Ectodermal cell (in vitro differentiated cells): ENCODE results near the gene IL11. TPM values are rescaled to one million over a fixed set of nuclear protein-coding genes. Genes with fewer than 3 reads are reported as not detected.
A peak's percentile ranks its signal among the peaks of the same experiment; 100 is the strongest.
"Not testable (repeated sequence)": the region's sequence is repeated elsewhere in the genome, so short reads cannot be mapped to it uniquely, and the experiment has no call there.

ENCODE experiments used
- H3K27ac ChIP-seq: 2 replicates; pipeline ENCODE4 v1.7.0; 2013; ENCODE audit warnings: mild to moderate bottlenecking, low read depth, low read length; ENCODE audit not compliant: insufficient read depth, poor library complexity, severe bottlenecking
- H3K27me3 ChIP-seq: 2 replicates; pipeline ENCODE4 v1.7.0; 2013; ENCODE audit warnings: mild to moderate bottlenecking, low read length; ENCODE audit not compliant: insufficient read depth, control insufficient read depth, poor library complexity, severe bottlenecking
- H3K36me3 ChIP-seq: one replicate; pipeline ENCODE4 v1.7.0; 2013; ENCODE audit warnings: low read length; ENCODE audit not compliant: control insufficient read depth, insufficient read depth
- H3K4me1 ChIP-seq: one replicate; pipeline ENCODE4 v1.7.0; 2013; ENCODE audit warnings: low read length; ENCODE audit not compliant: control insufficient read depth, insufficient read depth
- H3K4me3 ChIP-seq: 2 replicates; pipeline ENCODE4 v1.7.0; 2013; ENCODE audit warnings: low read depth, low read length, control low read depth; ENCODE audit not compliant: insufficient read depth
- H3K9me3 ChIP-seq: 2 replicates; pipeline ENCODE4 v1.7.0; 2013; ENCODE audit warnings: mild to moderate bottlenecking, low read length, moderate library complexity; ENCODE audit not compliant: control insufficient read depth
- WGBS, 2 experiments: methylation state at CpG; one replicate each; pipeline ENCODE4 v1.1.7; 2013; ENCODE audit warnings: missing lambda C conversion rate in 2 of 2; 5-methylcytosine and 5-hydroxymethylcytosine counted together
- polyA plus RNA-seq, 4 experiments: library from polyadenylated mRNA; stranded (reverse); fragments of 50-300 nt; gene quantifications; one replicate each; pipeline ENCODE4 v1.2.3, GENCODE V29; 2013

The IL11 gene
- polyA plus RNA-seq (2013, experiment 1 of 4) = 0.52 TPM
- 0.32 TPM for polyA plus RNA-seq (2013, experiment 2 of 4)
- polyA plus RNA-seq (2013, experiment 3 of 4) = 0.80 TPM
- 0.77 TPM for polyA plus RNA-seq (2013, experiment 4 of 4)

DNA sequence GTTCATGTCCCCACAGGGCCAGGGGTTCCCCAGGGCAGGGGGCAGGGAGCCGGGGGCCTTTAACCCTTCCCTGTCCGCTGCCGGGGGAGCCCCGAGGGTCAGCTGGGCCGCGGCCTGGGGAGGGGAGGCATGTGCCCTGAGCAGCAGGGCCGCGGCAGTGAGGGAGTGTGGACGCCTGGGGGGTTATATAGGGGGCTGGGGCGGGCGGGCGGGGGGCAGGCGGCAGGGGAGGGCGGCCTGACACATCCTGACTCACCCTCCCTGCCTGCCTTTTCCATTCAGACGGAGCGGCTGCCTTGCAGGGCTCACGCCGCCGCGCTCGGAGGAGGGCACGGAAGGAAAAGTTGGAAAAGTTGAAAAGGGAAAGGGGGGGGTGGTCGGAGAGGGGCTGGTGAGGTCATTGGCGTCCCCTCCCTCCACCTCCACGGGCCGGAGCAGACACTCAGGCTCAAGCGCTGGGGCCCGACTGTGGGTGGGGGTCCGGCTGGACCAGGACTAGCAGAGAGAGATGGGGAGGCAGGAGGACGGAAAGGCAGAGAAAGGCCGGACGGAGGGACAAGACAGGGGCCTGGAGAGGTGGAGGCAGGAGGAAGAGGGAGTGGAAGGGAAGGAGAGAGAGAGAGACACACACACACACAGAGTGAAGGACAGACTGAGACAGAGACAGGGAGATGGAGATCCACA is at the start of gene IL11:
Gene IL11 (minus strand): TSS at position 159 of the 684 bp plus-strand sequence. CDS start 153 bp downstream, at position 6.
- 2 to 4% methylated on average over 31 to 32 of the region's 32 CpGs for WGBS, 2 experiments
- Histone ChIP-seq H3K4me1 (peaks cover 16% of the 10 kb centered on the region), H3K9me3 (no peaks in the 10 kb centered on the region), H3K27me3 (peaks cover 71% of the 10 kb centered on the region), H3K27ac (no peak within 1 kb of the TSS), H3K36me3 (no peaks in the 10 kb centered on the region), H3K4me3 (peak within 1 kb of the TSS; percentile 35)

DNA sequence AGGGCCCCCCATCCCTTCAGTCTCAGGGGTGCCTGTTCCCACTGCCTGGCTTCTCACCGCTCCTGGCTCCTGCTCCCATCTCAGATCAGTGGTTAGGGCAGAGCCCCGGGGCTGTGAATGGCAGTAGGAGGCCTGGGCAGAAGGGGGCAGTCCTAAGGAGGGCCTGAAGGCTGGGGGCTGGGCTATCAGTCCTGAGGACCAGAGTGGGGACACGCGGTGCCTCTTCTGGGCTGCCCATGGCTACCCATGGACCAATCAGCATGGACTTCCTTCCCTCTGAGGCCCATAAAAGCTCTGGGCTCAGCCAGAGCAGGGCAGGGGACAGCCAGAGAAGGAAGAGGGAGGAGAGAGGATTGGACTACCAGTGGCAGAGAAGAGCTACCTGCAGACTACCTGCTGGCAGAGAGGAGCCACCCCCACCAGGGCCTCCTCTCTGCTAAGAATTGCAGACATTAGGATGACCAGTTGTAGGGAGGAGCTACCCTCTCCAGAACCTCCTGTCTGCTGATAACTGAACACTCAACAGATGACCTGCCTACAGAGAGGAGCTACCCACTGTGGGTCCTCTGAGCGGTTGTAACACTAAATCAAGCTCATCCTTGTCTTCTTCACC is 49.5 kb upstream of the IL11 start:
- 77% methylated on average over 5 of the region's 5 CpGs for whole genome bisulfite sequencing, 2 experiments
- Histone ChIP-seq H3K9me3 (no peaks in the 10 kb centered on the region), H3K4me3 (no peak overlapping the region)

DNA sequence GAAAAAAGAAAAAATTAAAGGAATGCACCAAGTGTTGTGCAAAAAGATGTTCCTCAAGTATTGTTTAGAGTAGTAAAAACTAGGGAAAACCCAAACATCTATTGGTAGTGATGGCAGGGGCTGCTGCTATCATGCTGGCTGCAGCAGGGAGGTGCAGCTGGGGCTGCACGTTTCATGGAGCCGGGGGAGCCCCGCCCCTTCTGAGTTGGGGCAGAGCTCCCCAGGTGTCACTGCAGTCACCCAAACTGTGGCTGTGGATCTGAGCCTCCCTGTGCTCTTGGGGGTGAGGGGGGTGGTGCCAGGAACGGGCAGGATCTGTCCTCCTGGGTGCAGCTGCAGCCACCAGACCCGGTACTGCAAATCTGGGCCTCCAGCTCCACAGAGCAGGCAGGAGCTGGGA is 48.8 kb upstream of the IL11 start:
- no peaks in the 10 kb centered on the region for H3K9me3 ChIP-seq
- WGBS, 2 experiments = 79 to 80% methylated on average over 5 of the region's 5 CpGs
- H3K4me3 ChIP-seq = no peak overlapping the region
- no peaks in the 10 kb centered on the region for H3K27me3 ChIP-seq
- no peaks in the 10 kb centered on the region for H3K36me3 ChIP-seq
- no peak overlapping the region for H3K27ac ChIP-seq
- H3K4me1 ChIP-seq = no peaks in the 10 kb centered on the region

More for the DNA sequence above, 49.5 kb upstream of the IL11 start:
- no peaks in the 10 kb centered on the region for H3K27me3 ChIP-seq
- no peaks in the 10 kb centered on the region for H3K36me3 ChIP-seq
- H3K4me1 ChIP-seq = no peaks in the 10 kb centered on the region
- H3K27ac ChIP-seq = no peak overlapping the region

DNA sequence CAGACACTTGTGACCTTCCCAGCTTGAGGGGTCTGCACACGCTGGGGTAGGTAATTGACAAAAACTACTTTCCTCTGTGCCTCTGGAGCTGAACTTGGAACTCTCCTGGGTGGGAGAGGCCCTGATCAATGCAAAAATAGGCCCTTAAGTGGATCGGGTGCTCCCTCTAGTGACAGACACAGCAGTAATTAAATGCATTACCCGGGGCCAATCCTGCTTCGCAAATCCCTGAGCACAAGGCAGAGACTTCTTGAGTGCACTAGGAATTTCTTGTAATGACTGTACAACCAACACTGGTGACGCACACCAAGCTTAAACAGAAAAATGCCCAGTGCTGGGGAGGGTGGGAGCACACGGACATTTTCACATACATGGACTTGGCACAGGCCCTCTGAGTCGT is 47.9 kb upstream of the IL11 start:
- H3K27ac ChIP-seq = no peak overlapping the region
- H3K4me1 ChIP-seq = no peaks in the 10 kb centered on the region
- WGBS, 2 experiments = 22 to 24% methylated on average over 7 of the region's 7 CpGs
- H3K4me3 ChIP-seq = no peak overlapping the region
- no peaks in the 10 kb centered on the region for H3K27me3 ChIP-seq
- H3K36me3 ChIP-seq = no peaks in the 10 kb centered on the region
- no peaks in the 10 kb centered on the region for H3K9me3 ChIP-seq

DNA sequence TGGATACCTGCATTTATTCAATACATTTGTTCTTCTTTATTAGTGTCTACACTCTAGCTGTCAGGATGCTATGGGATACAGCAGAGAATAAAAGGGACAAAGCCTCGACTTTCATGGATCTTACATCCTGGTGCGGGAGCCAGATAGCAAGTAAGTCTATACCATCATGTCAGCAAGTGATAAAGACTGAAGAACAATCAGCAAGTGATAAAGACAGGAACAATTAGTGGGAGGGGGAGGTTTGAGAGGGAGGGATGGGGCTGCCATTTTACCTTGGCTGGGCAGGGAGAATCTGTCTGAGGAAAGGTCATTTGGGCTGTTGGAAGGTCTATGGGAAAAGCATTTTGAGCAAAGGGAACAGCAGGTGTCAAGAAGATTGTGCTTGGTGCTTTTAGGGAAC is 39.9 kb upstream of the IL11 start:
- H3K4me3 ChIP-seq = no peak overlapping the region
- no peaks in the 10 kb centered on the region for H3K27me3 ChIP-seq
- H3K27ac ChIP-seq = no peak overlapping the region
- peaks cover 13% of the 10 kb centered on the region for H3K36me3 ChIP-seq
- H3K9me3 ChIP-seq = no peaks in the 10 kb centered on the region
- 95 to 98% methylated on average over 2 of the region's 2 CpGs for WGBS, 2 experiments
- peaks cover 18% of the 10 kb centered on the region for H3K4me1 ChIP-seq

DNA sequence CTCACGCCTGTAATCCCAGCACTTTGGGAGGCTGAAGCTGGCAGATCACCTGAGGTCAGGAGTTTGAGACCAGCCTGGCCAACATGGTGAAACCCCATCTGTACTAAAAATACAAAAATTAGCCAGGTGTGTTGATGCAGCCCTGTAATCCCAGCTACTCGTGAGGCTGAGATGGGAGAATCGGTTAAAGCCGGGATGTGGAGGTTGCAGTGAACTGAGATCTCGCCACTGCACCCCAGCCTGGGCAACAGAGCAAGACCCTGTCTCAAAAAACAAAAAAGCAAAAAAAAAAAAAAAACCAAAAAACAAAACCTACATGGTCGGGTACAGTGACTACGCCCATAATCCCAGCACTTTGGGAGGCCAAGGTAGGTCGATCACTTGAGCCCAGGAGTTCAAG is 38.9 kb upstream of the IL11 start:
- H3K4me1 ChIP-seq = peaks cover 18% of the 10 kb centered on the region
- WGBS, 2 experiments = 95% methylated on average over 8 of the region's 8 CpGs
- not testable (repeated sequence) for H3K4me3 ChIP-seq, H3K9me3 ChIP-seq, H3K27ac ChIP-seq, H3K27me3 ChIP-seq
- H3K36me3 ChIP-seq = peaks cover 13% of the 10 kb centered on the region

DNA sequence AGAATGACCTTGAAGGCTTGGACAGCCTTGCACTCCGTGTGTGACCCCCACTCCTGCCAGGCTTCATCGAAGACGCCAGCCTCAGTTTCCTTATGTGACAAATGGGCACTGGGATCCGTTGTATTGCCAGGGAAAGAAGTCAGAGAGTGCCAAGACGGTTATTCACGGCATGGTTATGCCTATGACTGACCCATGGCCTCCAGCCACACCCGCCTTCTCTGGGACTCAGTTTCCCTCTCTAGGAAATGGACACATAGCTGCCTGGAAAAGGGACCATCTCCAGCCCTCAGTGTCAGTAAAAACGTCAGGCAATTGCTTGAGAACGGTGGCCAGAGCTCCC is 38.2 kb upstream of the IL11 start:
- Histone ChIP-seq H3K27me3 (no peaks in the 10 kb centered on the region), H3K4me3 (peak overlapping the region; percentile 18), H3K4me1 (peaks cover 18% of the 10 kb centered on the region), H3K27ac (peak overlapping the region; percentile 77), H3K36me3 (peaks cover 17% of the 10 kb centered on the region), H3K9me3 (no peaks in the 10 kb centered on the region)
- 78 to 80% methylated on average over 9 of the region's 9 CpGs for WGBS, 2 experiments

DNA sequence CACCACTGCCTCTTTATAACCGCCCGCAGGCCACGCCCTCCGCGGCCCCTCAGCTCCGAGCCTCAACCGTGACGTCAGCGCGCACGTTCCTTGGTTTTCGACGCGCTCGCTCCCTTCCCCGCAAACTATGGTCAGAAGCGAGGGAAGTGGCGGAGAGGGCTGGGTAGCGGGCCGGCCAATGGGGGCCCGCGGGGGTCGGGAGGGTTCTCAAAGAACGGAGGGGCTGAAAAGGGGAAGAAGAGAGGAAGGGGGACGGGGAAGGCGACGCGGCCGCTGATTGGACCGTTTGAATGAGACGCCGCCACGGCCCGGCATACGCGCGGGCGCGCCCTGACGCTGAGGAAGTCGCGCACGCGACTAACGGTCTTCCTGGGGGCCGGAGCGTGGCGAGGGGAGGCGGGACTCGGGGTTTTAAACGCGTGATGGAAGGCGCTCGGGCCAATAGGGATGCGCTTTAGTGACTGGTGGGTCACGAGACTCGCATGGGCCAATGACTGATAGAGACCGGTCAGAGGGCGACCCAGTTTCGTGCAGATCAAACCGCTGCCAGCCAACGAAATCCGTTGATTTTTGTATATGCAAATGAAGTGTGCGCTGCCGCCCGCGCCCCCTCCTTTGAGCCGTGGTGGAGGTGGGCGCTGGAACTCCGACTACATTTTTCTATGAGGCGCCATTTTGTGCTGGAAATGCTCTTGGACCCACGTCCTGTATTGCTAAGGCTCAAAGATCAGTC is 37.7 kb upstream of the IL11 start:
- Histone ChIP-seq H3K9me3 (no peaks in the 10 kb centered on the region), H3K27me3 (no peaks in the 10 kb centered on the region), H3K36me3 (peaks cover 20% of the 10 kb centered on the region), H3K27ac (peak overlapping the region; percentile 98), H3K4me1 (peaks cover 18% of the 10 kb centered on the region), H3K4me3 (peak overlapping the region; percentile 96)
- 1% methylated on average over 72 of the region's 72 CpGs for WGBS, 2 experiments

DNA sequence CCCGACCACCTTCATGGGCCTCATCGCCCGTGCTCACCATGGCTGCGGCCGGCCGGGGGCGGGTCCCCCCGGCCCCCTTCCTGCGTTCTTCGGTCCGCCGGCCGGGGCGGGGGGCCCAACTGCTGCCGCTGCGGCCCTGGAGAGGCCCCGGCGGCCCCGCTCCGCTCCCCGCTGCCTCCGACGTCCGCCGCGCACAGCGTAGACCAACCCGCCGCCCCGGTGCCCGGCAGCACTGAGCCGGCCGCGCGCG is 37.2 kb upstream of the IL11 start, which contains the start of gene UBE2S:
Gene UBE2S (minus strand): TSS at position 239 of the 250 bp plus-strand sequence. CDS start 199 bp downstream, at position 40.
- peak within 1 kb of the TSS; percentile 96 for H3K4me3 ChIP-seq
- 0% methylated on average over 36 of the region's 36 CpGs for WGBS, 2 experiments
- H3K4me1 ChIP-seq = peaks cover 18% of the 10 kb centered on the region
- peaks cover 25% of the 10 kb centered on the region for H3K36me3 ChIP-seq
- peak within 1 kb of the TSS; percentile 98 for H3K27ac ChIP-seq
- not testable (repeated sequence) for H3K9me3 ChIP-seq, H3K27me3 ChIP-seq

DNA sequence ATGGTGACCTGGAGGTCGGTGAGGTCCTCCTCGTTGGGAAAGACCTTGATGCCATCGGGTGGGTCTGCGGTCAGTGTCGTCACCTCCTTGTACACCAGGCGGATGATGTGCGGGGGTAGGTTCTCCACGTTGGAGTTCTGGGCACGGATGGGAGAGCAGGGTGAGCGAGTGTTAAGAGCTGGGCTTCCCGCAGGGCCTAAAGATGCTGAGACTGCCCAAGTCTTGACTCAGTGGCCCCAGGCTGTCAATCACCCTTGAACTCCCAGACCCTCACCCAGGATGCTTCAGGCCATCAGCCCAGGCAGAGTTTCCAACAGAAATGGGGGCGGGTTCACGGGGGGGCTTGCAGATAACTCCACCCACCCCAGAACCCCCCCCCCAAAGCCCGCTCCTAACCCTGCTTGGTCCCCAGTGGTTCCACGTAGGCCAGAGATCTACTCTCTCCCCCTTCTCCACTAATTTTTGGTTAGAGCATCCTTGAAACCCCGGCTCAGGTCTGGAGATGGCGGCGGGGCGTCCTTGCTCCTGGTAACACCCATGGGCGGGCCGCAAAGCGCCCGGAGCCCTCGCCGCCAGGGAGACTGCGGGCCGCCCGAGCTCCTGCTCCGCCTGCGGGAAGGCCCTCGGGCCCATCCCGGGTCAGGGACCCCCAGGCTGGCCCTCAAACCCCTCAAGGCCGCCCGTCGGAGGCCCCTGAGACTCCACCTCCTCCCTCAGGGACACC is 36.7 kb upstream of the IL11 start:
- Histone ChIP-seq H3K4me3 (peak overlapping the region; percentile 96), H3K4me1 (peaks cover 18% of the 10 kb centered on the region), H3K9me3 (no peaks in the 10 kb centered on the region), H3K36me3 (peaks cover 29% of the 10 kb centered on the region), H3K27me3 (no peaks in the 10 kb centered on the region), H3K27ac (peak overlapping the region; percentile 98)
- 12 to 13% methylated on average over 35 of the region's 35 CpGs for WGBS, 2 experiments
